Measurements from ENCODE around the gene TBC1D7.
A peak's percentile ranks its signal among the peaks of the same experiment; 100 is the strongest.

The TBC1D7 gene

GRCh38 chr6:13311155-13311554 lies 17.2 kb downstream of the TBC1D7 start:
- no peak overlapping the region for H3K9ac ChIP-seq (ENCODE audit: low read length)
- no peaks in the 10 kb centered on the region for H3K9me3 ChIP-seq (ENCODE audit: control insufficient read depth, low read length)
- H3K27me3 ChIP-seq (replicated peaks; ENCODE audit: control insufficient read depth, insufficient read depth, low read length): no peaks in the 10 kb centered on the region
- peaks cover 6% of the 10 kb centered on the region for H3K4me1 ChIP-seq (ENCODE audit: control insufficient read depth, insufficient read depth, low read length)
- H3K36me3 ChIP-seq (ENCODE audit: control insufficient read depth, insufficient read depth, low read length, severe bottlenecking): peaks cover 70% of the 10 kb centered on the region
- H3K4me3 ChIP-seq (ENCODE audit: low read length): no peak overlapping the region
- DNase-seq (ENCODE audit: low read depth): no peak

- Histone ChIP-seq H3K36me3 (ENCODE audit: control insufficient read depth, insufficient read depth, low read length, severe bottlenecking) (peaks cover 56% of the 10 kb centered on the region), H3K9ac (ENCODE audit: low read length) (no peak overlapping the region), H3K9me3 (ENCODE audit: control insufficient read depth, low read length) (no peaks in the 10 kb centered on the region), H3K27me3 (replicated peaks; ENCODE audit: control insufficient read depth, insufficient read depth, low read length) (no peaks in the 10 kb centered on the region), H3K4me1 (ENCODE audit: control insufficient read depth, insufficient read depth, low read length) (peaks cover 25% of the 10 kb centered on the region), H3K4me3 (ENCODE audit: low read length) (no peak overlapping the region)
- DNase-seq (ENCODE audit: low read depth): no peak
These were observed 20.0 kb downstream of the TBC1D7 start for GRCh38 chr6:13308332-13308731.

GRCh38 chr6:13307508-13307995 lies 20.8 kb downstream of the TBC1D7 start:
- H3K27me3 ChIP-seq (replicated peaks; ENCODE audit: control insufficient read depth, insufficient read depth, low read length): no peaks in the 10 kb centered on the region
- peaks cover 50% of the 10 kb centered on the region for H3K36me3 ChIP-seq (ENCODE audit: control insufficient read depth, insufficient read depth, low read length, severe bottlenecking)
- H3K4me3 ChIP-seq (ENCODE audit: low read length): no peak overlapping the region
- H3K9ac ChIP-seq (ENCODE audit: low read length): peak overlapping the region; percentile 21
- peaks cover 33% of the 10 kb centered on the region for H3K4me1 ChIP-seq (ENCODE audit: control insufficient read depth, insufficient read depth, low read length)
- DNase-seq (ENCODE audit: low read depth): no peak
- no peaks in the 10 kb centered on the region for H3K9me3 ChIP-seq (ENCODE audit: control insufficient read depth, low read length)

GRCh38 chr6:13305791-13306190 lies 22.5 kb downstream of the TBC1D7 start:
- peaks cover 39% of the 10 kb centered on the region for H3K4me1 ChIP-seq (ENCODE audit: control insufficient read depth, insufficient read depth, low read length)
- no peaks in the 10 kb centered on the region for H3K27me3 ChIP-seq (replicated peaks; ENCODE audit: control insufficient read depth, insufficient read depth, low read length)
- H3K4me3 ChIP-seq (ENCODE audit: low read length): no peak overlapping the region
- no peak overlapping the region for H3K9ac ChIP-seq (ENCODE audit: low read length)
- H3K9me3 ChIP-seq (ENCODE audit: control insufficient read depth, low read length): no peaks in the 10 kb centered on the region
- peaks cover 46% of the 10 kb centered on the region for H3K36me3 ChIP-seq (ENCODE audit: control insufficient read depth, insufficient read depth, low read length, severe bottlenecking)
- DNase-seq (ENCODE audit: low read depth): no peak

GRCh38 chr6:13305288-13305687 lies 23.0 kb downstream of the TBC1D7 start:
- DNase-seq (ENCODE audit: low read depth): no peak
- peaks cover 48% of the 10 kb centered on the region for H3K36me3 ChIP-seq (ENCODE audit: control insufficient read depth, insufficient read depth, low read length, severe bottlenecking)
- no peak overlapping the region for H3K4me3 ChIP-seq (ENCODE audit: low read length)
- H3K27me3 ChIP-seq (replicated peaks; ENCODE audit: control insufficient read depth, insufficient read depth, low read length): no peaks in the 10 kb centered on the region
- H3K9ac ChIP-seq (ENCODE audit: low read length): no peak overlapping the region
- H3K4me1 ChIP-seq (ENCODE audit: control insufficient read depth, insufficient read depth, low read length): peaks cover 39% of the 10 kb centered on the region
- no peaks in the 10 kb centered on the region for H3K9me3 ChIP-seq (ENCODE audit: control insufficient read depth, low read length)

- Histone ChIP-seq H3K9me3 (ENCODE audit: control insufficient read depth, low read length) (no peaks in the 10 kb centered on the region), H3K9ac (ENCODE audit: low read length) (no peak overlapping the region), H3K27me3 (replicated peaks; ENCODE audit: control insufficient read depth, insufficient read depth, low read length) (no peaks in the 10 kb centered on the region), H3K4me1 (ENCODE audit: control insufficient read depth, insufficient read depth, low read length) (peaks cover 39% of the 10 kb centered on the region), H3K4me3 (ENCODE audit: low read length) (no peak overlapping the region), H3K36me3 (ENCODE audit: control insufficient read depth, insufficient read depth, low read length, severe bottlenecking) (peaks cover 48% of the 10 kb centered on the region)
- no peak for DNase-seq (ENCODE audit: low read depth)
These were observed 23.6 kb downstream of the TBC1D7 start for GRCh38 chr6:13304580-13305260.

GRCh38 chr6:13304101-13304500 lies 24.2 kb downstream of the TBC1D7 start:
- H3K9me3 ChIP-seq (ENCODE audit: control insufficient read depth, low read length): no peaks in the 10 kb centered on the region
- H3K4me1 ChIP-seq (ENCODE audit: control insufficient read depth, insufficient read depth, low read length): peaks cover 39% of the 10 kb centered on the region
- H3K27me3 ChIP-seq (replicated peaks; ENCODE audit: control insufficient read depth, insufficient read depth, low read length): no peaks in the 10 kb centered on the region
- peak overlapping the region; percentile 71 for H3K9ac ChIP-seq (ENCODE audit: low read length)
- peaks cover 48% of the 10 kb centered on the region for H3K36me3 ChIP-seq (ENCODE audit: control insufficient read depth, insufficient read depth, low read length, severe bottlenecking)
- no peak overlapping the region for H3K4me3 ChIP-seq (ENCODE audit: low read length)
- DNase-seq (ENCODE audit: low read depth): no peak

GRCh38 chr6:13303668-13304017 lies 24.7 kb downstream of the TBC1D7 start:
- no peaks in the 10 kb centered on the region for H3K9me3 ChIP-seq (ENCODE audit: control insufficient read depth, low read length)
- H3K4me3 ChIP-seq (ENCODE audit: low read length): peak overlapping the region; percentile 51
- H3K9ac ChIP-seq (ENCODE audit: low read length): peak overlapping the region; percentile 71
- H3K27me3 ChIP-seq (replicated peaks; ENCODE audit: control insufficient read depth, insufficient read depth, low read length): no peaks in the 10 kb centered on the region
- peaks cover 44% of the 10 kb centered on the region for H3K36me3 ChIP-seq (ENCODE audit: control insufficient read depth, insufficient read depth, low read length, severe bottlenecking)
- DNase-seq (ENCODE audit: low read depth): peak; percentile 45
- H3K4me1 ChIP-seq (ENCODE audit: control insufficient read depth, insufficient read depth, low read length): peaks cover 39% of the 10 kb centered on the region

- Histone ChIP-seq H3K4me1 (ENCODE audit: control insufficient read depth, insufficient read depth, low read length) (peaks cover 37% of the 10 kb centered on the region), H3K27me3 (replicated peaks; ENCODE audit: control insufficient read depth, insufficient read depth, low read length) (no peaks in the 10 kb centered on the region), H3K9ac (ENCODE audit: low read length) (peak overlapping the region; percentile 71), H3K9me3 (ENCODE audit: control insufficient read depth, low read length) (no peaks in the 10 kb centered on the region), H3K36me3 (ENCODE audit: control insufficient read depth, insufficient read depth, low read length, severe bottlenecking) (peaks cover 40% of the 10 kb centered on the region), H3K4me3 (ENCODE audit: low read length) (peak overlapping the region; percentile 51)
- peak; percentile 84 for DNase-seq (ENCODE audit: low read depth)
These were observed 25.3 kb downstream of the TBC1D7 start for GRCh38 chr6:13302751-13303667.

GRCh38 chr6:13302291-13302690 lies 26.0 kb downstream of the TBC1D7 start:
- no peak for DNase-seq (ENCODE audit: low read depth)
- Histone ChIP-seq H3K27me3 (replicated peaks; ENCODE audit: control insufficient read depth, insufficient read depth, low read length) (no peaks in the 10 kb centered on the region), H3K4me3 (ENCODE audit: low read length) (peak overlapping the region; percentile 12), H3K36me3 (ENCODE audit: control insufficient read depth, insufficient read depth, low read length, severe bottlenecking) (peaks cover 38% of the 10 kb centered on the region), H3K9me3 (ENCODE audit: control insufficient read depth, low read length) (no peaks in the 10 kb centered on the region), H3K4me1 (ENCODE audit: control insufficient read depth, insufficient read depth, low read length) (peaks cover 33% of the 10 kb centered on the region), H3K9ac (ENCODE audit: low read length) (peak overlapping the region; percentile 27)

Data from adipocyte (in vitro differentiated cells).